ENCODE results near the gene INPP5D. TPM values are rescaled to one million over a fixed set of nuclear protein-coding genes. Genes with fewer than 3 reads are reported as not detected.

INPP5D gene
- total and polyA plus RNA-seq, 2 of the 8 experiments (the other 6 are each of a cell fraction or from before 2014, with no cell fraction given): 4.5 to 7.1 TPM

GRCh38 chr2:233164128-233164635, 104.0 kb downstream of the INPP5D start:
- no peak overlapping the region for H4K91ac ChIP-seq (replicated peaks; ENCODE audit: insufficient read length, low read length)
- CTCF ChIA-PET (ENCODE audit: partially characterized antibody): no interaction called here
- H3K4me2 ChIP-seq (ENCODE audit: insufficient read depth in 1 of 2, low read depth in 2 of 2, low read length in 2 of 2): no peak overlapping the region
- POLR2A ChIA-PET (ENCODE audit: partially characterized antibody): no interaction called here
- 94% methylated on average over 17 of the region's 17 CpGs; no CpG with 5 or more reads in 1 of the 2 experiments for WGBS, 2 experiments (ENCODE audit: extremely low coverage in 1 of 2, insufficient coverage in 1 of 2, insufficient read length in 1 of 2, insufficient replicate concordance in 2 of 2, low coverage in 1 of 2, low lambda C conversion rate in 2 of 2, missing lambda C conversion rate in 1 of 2)
- no peak overlapping the region for H2BK120ac ChIP-seq (replicated peaks; ENCODE audit: low read depth, low read length)
- no peak overlapping the region for H3K4ac ChIP-seq (replicated peaks; ENCODE audit: insufficient read length, low read depth, low read length)
- no peak overlapping the region for H3K27ac ChIP-seq (ENCODE audit: low read depth, low read length)
- no peaks in the 10 kb centered on the region for H3K23me2 ChIP-seq (ENCODE audit: low read depth, low read length)
- H3K36me3 ChIP-seq (ENCODE audit: control insufficient read depth in 2 of 4, insufficient read depth in 4 of 4, low read length in 3 of 4): no peaks in the 10 kb centered on the region; a peak in 1 of 8 replicates
- no peaks in the 10 kb centered on the region for H3K9me3 ChIP-seq (ENCODE audit: insufficient read depth in 2 of 2, low read depth in 1 of 2, low read length in 1 of 2)
- no peak overlapping the region for H2AFZ ChIP-seq (ENCODE audit: low read length)
- no peaks in the 10 kb centered on the region; the same call in 1 of the 2 replicates for H3K79me1 ChIP-seq (ENCODE audit: low read depth, low read length)
- no peak overlapping the region for H2AK5ac ChIP-seq (ENCODE audit: low read depth, low read length)
- no peak overlapping the region for H3K14ac ChIP-seq (ENCODE audit: insufficient read length)
- no peak overlapping the region for H4K5ac ChIP-seq (ENCODE audit: insufficient read length, low read depth, low read length)
- no peak overlapping the region for H3K9ac ChIP-seq (replicated peaks in 1 of 4; ENCODE audit: extremely low read depth in 1 of 4, low read depth in 3 of 4, low read length in 3 of 4)
- H3K4me1 ChIP-seq (replicated peaks in 1 of 4; ENCODE audit: control insufficient read depth in 3 of 4, insufficient read depth in 4 of 4, low read length in 3 of 4): peaks cover 0 to 10% (median 5%) of the 10 kb centered on the region in 4 experiments; a peak in 5 of 7 replicates
- DNase-seq (ENCODE audit: low read depth in 1 of 2, low spot score in 2 of 2) (no peak), FAIRE-seq (no peak)
- no peak overlapping the region for H2BK12ac ChIP-seq (ENCODE audit: low read depth, low read length)
- no peak overlapping the region for H3K4me3 ChIP-seq (ENCODE audit: extremely low read depth in 1 of 4, insufficient read depth in 2 of 4, low read depth in 3 of 4, low read length in 4 of 4)
- no peak overlapping the region for H2BK5ac ChIP-seq (ENCODE audit: low read depth, low read length)
- H4K8ac ChIP-seq (ENCODE audit: extremely low read depth, insufficient read depth, low read length): no peak overlapping the region
- no peak overlapping the region for H3K56ac ChIP-seq (replicated peaks; ENCODE audit: insufficient read length, low read depth, low read length)
- no peak overlapping the region for H2BK15ac ChIP-seq (ENCODE audit: low read length)
- H3K23ac ChIP-seq (ENCODE audit: insufficient read length): no peak overlapping the region
- no peaks in the 10 kb centered on the region for H3K79me2 ChIP-seq (ENCODE audit: control insufficient read depth in 1 of 2, insufficient read depth in 2 of 2, low read length in 2 of 2)
- H3K27me3 ChIP-seq (replicated peaks in 1 of 4; ENCODE audit: control insufficient read depth in 3 of 4, extremely low read depth in 1 of 4, insufficient read depth in 3 of 4, low read length in 3 of 4): no peaks in the 10 kb centered on the region
- H4K20me1 ChIP-seq (replicated peaks in 1 of 2; ENCODE audit: control insufficient read depth in 1 of 2, insufficient read depth in 2 of 2, low read length in 2 of 2): no peaks in the 10 kb centered on the region
- no peak overlapping the region for H2BK20ac ChIP-seq (ENCODE audit: low read length)
- no peak overlapping the region for H3K18ac ChIP-seq (ENCODE audit: extremely low read depth, low read length)
- no peak for TF ChIP-seq HDAC2 (IDR thresholded peaks at IDR 0.05; ENCODE audit: borderline replicate concordance in 1 of 2, low read depth in 2 of 2, low read length in 2 of 2)
- TF ChIP-seq NANOG (IDR thresholded peaks at IDR 0.05; ENCODE audit: insufficient read depth, low read depth, low read length, poor library complexity, severe bottlenecking): no peak
- no peak for TF ChIP-seq BRCA1 (IDR thresholded peaks at IDR 0.05; ENCODE audit: low read depth, low read length)
- no peak for TF ChIP-seq JUND (IDR thresholded peaks at IDR 0.05; ENCODE audit: low read length)
- TF ChIP-seq ATF2 (IDR thresholded peaks at IDR 0.05; ENCODE audit: low read length): no peak
- TF ChIP-seq, protein P1, sequence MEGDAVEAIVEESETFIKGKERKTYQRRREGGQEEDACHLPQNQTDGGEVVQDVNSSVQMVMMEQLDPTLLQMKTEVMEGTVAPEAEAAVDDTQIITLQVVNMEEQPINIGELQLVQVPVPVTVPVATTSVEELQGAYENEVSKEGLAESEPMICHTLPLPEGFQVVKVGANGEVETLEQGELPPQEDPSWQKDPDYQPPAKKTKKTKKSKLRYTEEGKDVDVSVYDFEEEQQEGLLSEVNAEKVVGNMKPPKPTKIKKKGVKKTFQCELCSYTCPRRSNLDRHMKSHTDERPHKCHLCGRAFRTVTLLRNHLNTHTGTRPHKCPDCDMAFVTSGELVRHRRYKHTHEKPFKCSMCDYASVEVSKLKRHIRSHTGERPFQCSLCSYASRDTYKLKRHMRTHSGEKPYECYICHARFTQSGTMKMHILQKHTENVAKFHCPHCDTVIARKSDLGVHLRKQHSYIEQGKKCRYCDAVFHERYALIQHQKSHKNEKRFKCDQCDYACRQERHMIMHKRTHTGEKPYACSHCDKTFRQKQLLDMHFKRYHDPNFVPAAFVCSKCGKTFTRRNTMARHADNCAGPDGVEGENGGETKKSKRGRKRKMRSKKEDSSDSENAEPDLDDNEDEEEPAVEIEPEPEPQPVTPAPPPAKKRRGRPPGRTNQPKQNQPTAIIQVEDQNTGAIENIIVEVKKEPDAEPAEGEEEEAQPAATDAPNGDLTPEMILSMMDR (IDR thresholded peaks at IDR 0.05; ENCODE audit: control extremely low read depth in 1 of 3, insufficient read depth in 1 of 3, low read depth in 1 of 3, low read length in 3 of 3): no peak
- TF ChIP-seq CHD2 (IDR thresholded peaks at IDR 0.05; ENCODE audit: low read length): no peak
- no peak for TF ChIP-seq BACH1 (IDR thresholded peaks at IDR 0.05; ENCODE audit: low read length)
- no peak for TF ChIP-seq SP4 (IDR thresholded peaks at IDR 0.05; ENCODE audit: low read length)

Data from H1 (cell line).